A549 (cell line): Measurements from ENCODE around the gene PAN2. TPM values are rescaled to one million over a fixed set of nuclear protein-coding genes. Genes with fewer than 3 reads are reported as not detected.

ENCODE experiments used
- ATAC-seq, 2 experiments: fragments of 200-7000 bp in 1 of 2; fragments of >200 bp in 1 of 2; cut with Nextera tagmentation in 1 of 2; cut with Tn5 transposase in 1 of 2; 3 replicates each; pipeline versions ENCODE4 v1.8.0 to v1.9.1; 2018 to 2020; ENCODE audit warnings: mild to moderate bottlenecking in 1 of 2, moderate library complexity in 1 of 2
- CTCF ChIA-PET: fragments of 300-600 bp; sonication (Branson Sonifier 250); formaldehyde crosslinking; extraction: SDS; loops from one replicate; lab custom pipeline; 2021; ENCODE audit warnings: antibody characterized with exemption, inconsistent platforms; lab: Yijun Ruan, JAX
- POLR2A ChIA-PET: fragments of 350-600 bp; formaldehyde crosslinking; extraction: SDS; loops from one replicate; lab custom pipeline; 2021; ENCODE audit warnings: antibody characterized with exemption, inconsistent platforms; lab: Yijun Ruan, JAX
- DNase-seq, 2 experiments: peaks; one replicate each; pipeline versions ENCODE4 v3.0.0 to v3.0.0-alpha.2; 2011 to 2016; ENCODE audit warnings: low read depth in 1 of 2, low spot score in 1 of 2
- FAIRE-seq: peaks from 2 replicates; lab custom pipeline; 2011; peaks lifted over from hg19 to GRCh38; lab: Jason Lieb, UNC
- H3K27ac ChIP-seq, 2 experiments: fragments of >200 bp; sonication (Bioruptor Twin); formaldehyde crosslinking; 3 replicates each; pipeline ENCODE4 v1.5.1; 2016 to 2017
- H3K4me1 ChIP-seq: fragments of >200 bp; sonication (Bioruptor Twin); formaldehyde crosslinking; 3 replicates; pipeline ENCODE4 v1.6.1; 2016
- H3K4me2 ChIP-seq: fragments of >200 bp; sonication (Bioruptor Twin); formaldehyde crosslinking; 3 replicates; pipeline ENCODE4 v1.6.1; 2016
- H3K4me3 ChIP-seq: fragments of >200 bp; sonication (Bioruptor Twin); formaldehyde crosslinking; 3 replicates; pipeline ENCODE4 v1.5.1; 2016
- H3K9me3 ChIP-seq: fragments of >200 bp; sonication (Bioruptor Twin); formaldehyde crosslinking; 3 replicates; pipeline ENCODE4 v1.6.1; 2016
- ATOH8 ChIP-seq: fragments of 250-450 bp; sonication (Bioruptor Pico); IDR thresholded peaks from 2 replicates; pipeline ENCODE4 v1.5.0; 2020; ENCODE audit warnings: low read depth, mild to moderate bottlenecking, moderate library complexity
- CBX2 ChIP-seq: fragments of 200-600 bp; sonication (generic); IDR thresholded peaks from 2 replicates; pipeline ENCODE4 v1.6.1; 2016; ENCODE audit warnings: low read depth, mild to moderate bottlenecking, borderline replicate concordance
- CBX8 ChIP-seq: fragments of 200-600 bp; sonication (generic); IDR thresholded peaks from 2 replicates; pipeline ENCODE4 v1.6.1; 2016
- CEBPB ChIP-seq, 2 experiments: fragments of >200 bp in 1 of 2; sonication (Bioruptor Twin) in 1 of 2; formaldehyde crosslinking in 1 of 2; IDR thresholded peaks; 2 replicates each; pipeline ENCODE4 v1.6.1; 2012 to 2016
- CHD2 ChIP-seq: fragments of 150-350 bp; IDR thresholded peaks from 2 replicates; pipeline ENCODE4 v1.6.1; 2014; ENCODE audit warnings: low read length; ENCODE audit not compliant: partially characterized antibody
- CHD4 ChIP-seq: fragments of 200-600 bp; sonication (generic); IDR thresholded peaks from 2 replicates; pipeline ENCODE4 v1.6.1; 2016; ENCODE audit warnings: antibody characterized with exemption, mild to moderate bottlenecking, borderline replicate concordance
- FOSB ChIP-seq: fragments of 250-450 bp; sonication (Bioruptor Pico); IDR thresholded peaks from 2 replicates; pipeline ENCODE4 v1.5.0; 2020; ENCODE audit warnings: mild to moderate bottlenecking, moderate library complexity
- HDAC2 ChIP-seq: fragments of 200-600 bp; sonication (generic); IDR thresholded peaks from 2 replicates; pipeline ENCODE4 v1.6.1; 2016
- HEYL ChIP-seq: fragments of 250-450 bp; sonication (Bioruptor Pico); IDR thresholded peaks from 2 replicates; pipeline ENCODE4 v1.8.0; 2021; ENCODE audit warnings: mild to moderate bottlenecking, moderate library complexity
- HMGXB4 ChIP-seq: fragments of 250-450 bp; sonication (Bioruptor Pico); IDR thresholded peaks from 2 replicates; pipeline ENCODE4 v1.5.0; 2021; ENCODE audit warnings: mild to moderate bottlenecking, moderate library complexity, borderline replicate concordance
- HOXA7 ChIP-seq: fragments of 250-450 bp; sonication (Bioruptor Pico); IDR thresholded peaks from 2 replicates; pipeline ENCODE4 v1.5.0; 2020; ENCODE audit warnings: mild to moderate bottlenecking, moderate library complexity
- MYC ChIP-seq: IDR thresholded peaks from 2 replicates; pipeline ENCODE4 v1.6.1; 2012; ENCODE audit warnings: mild to moderate bottlenecking, inconsistent platforms, low read length, improper control_type of control experiment, borderline replicate concordance
- NFE2L2 ChIP-seq: fragments of 150-350 bp; conservative IDR thresholded peaks from 2 replicates; pipeline ENCODE4 v1.6.1; 2014; ENCODE audit warnings: low read length
- POLR2A ChIP-seq: IDR thresholded peaks from 2 replicates; pipeline ENCODE4 v1.6.1; 2012; ENCODE audit warnings: mild to moderate bottlenecking, low read length
- RFX5 ChIP-seq: fragments of 450-650 bp; IDR thresholded peaks from 2 replicates; pipeline ENCODE4 v1.7.1; 2014; ENCODE audit warnings: antibody characterized with exemption, mild to moderate bottlenecking, moderate library complexity
- TP53 ChIP-seq: fragments of 250-450 bp; sonication (Bioruptor Pico); IDR thresholded peaks from 2 replicates; pipeline ENCODE4 v1.5.0; 2021; ENCODE audit warnings: mild to moderate bottlenecking, moderate library complexity
- ZNF302 ChIP-seq: fragments of 250-450 bp; sonication (Bioruptor Pico); IDR thresholded peaks from 2 replicates; pipeline ENCODE4 v1.9.0; 2021; ENCODE audit warnings: inconsistent platforms, mild to moderate bottlenecking, moderate library complexity
- ZSCAN20 ChIP-seq: fragments of 250-450 bp; sonication (Bioruptor Pico); IDR thresholded peaks from 2 replicates; pipeline ENCODE4 v1.8.0; 2022; ENCODE audit warnings: mild to moderate bottlenecking, moderate library complexity
- WGBS: methylation state at CpG from one replicate; pipeline ENCODE4 v1.1.6; 2017; ENCODE audit errors: missing lambda C conversion rate; 5-methylcytosine and 5-hydroxymethylcytosine counted together
- polyA plus RNA-seq, 4 experiments: library from polyadenylated mRNA; depleted of rRNA in 3 of 4; stranded (reverse); fragments of >200 nt; fragmentation: RNase III in 1 of 4; extraction: RNeasy Plus Mini Kit Qiagen cat#74134 plus additional on column Dnase treatment in 1 of 4; gene quantifications; 2 replicates in 3 of 4; 3 replicates in 1 of 4; pipeline ENCODE4 v1.2.3, GENCODE V29; 2011 to 2017
- TF ChIP-seq, protein P1 (sequence below): fragments of 450-650 bp; IDR thresholded peaks from 2 replicates; pipeline ENCODE4 v1.6.1; 2014; ENCODE audit warnings: antibody characterized with exemption
- TF ChIP-seq, protein P2 (sequence below): fragments of >200 bp; sonication (Bioruptor Twin); formaldehyde crosslinking; IDR thresholded peaks from 3 replicates; pipeline ENCODE4 v1.5.1; 2016

The PAN2 gene
- polyA plus RNA-seq, 2 of the 4 experiments (the other 2 are of a cell fraction): 30.0 to 66.8 TPM

- POLR2A ChIA-PET: no interaction called here
- TF ChIP-seq TP53 (CRISPR knock-in tag) (no peak), RFX5 (no peak), HMGXB4 (CRISPR knock-in tag) (no peak), NFE2L2 (no peak)
- TF ChIP-seq, all 56 proteins: peak for 0
- Histone ChIP-seq H3K27ac (no peak overlapping the region), H3K9me3 (peaks cover 8% of the 10 kb centered on the region; the same call in 1 of the 3 replicates), H3K4me1 (no peaks in the 10 kb centered on the region), H3K4me2 (no peak overlapping the region), H3K4me3 (no peak overlapping the region)
- ATAC-seq: no peak
- CTCF ChIA-PET: interaction anchor here (0.7 kb wide), 1 partner anchor 26 kb away, joined by 3 read pairs; no protein-coding TSS in a partner anchor
- 87% methylated on average over 1 of the region's 1 CpG for WGBS
- DNase-seq: no peak
- FAIRE-seq: no peak
Observed at GRCh38 chr12:56373515-56373914, 39.7 kb upstream of the PAN2 start.

GRCh38 chr12:56366948-56367347, 33.1 kb upstream of the PAN2 start:
- H3K4me1 ChIP-seq: no peaks in the 10 kb centered on the region
- ChIA-PET CTCF (interaction anchor here (0.5 to 2.8 kb wide), 2 partner anchors 97 to 176 kb away, joined by 3 to 6 read pairs; no protein-coding TSS in a partner anchor), POLR2A (interaction anchor here (0.7 kb wide), 1 partner anchor 51 kb away, joined by 3 read pairs; the partner anchor contains the start of gene CNPY2)
- DNase-seq: no peak
- H3K4me3 ChIP-seq: no peak overlapping the region
- no peak overlapping the region for H3K27ac ChIP-seq
- H3K4me2 ChIP-seq: no peak overlapping the region
- WGBS: 68% methylated on average over 3 of the region's 3 CpGs
- TF ChIP-seq FOSB (CRISPR knock-in tag) (no peak), HOXA7 (no peak), ATOH8 (CRISPR knock-in tag) (no peak), CEBPB (IDR thresholded peaks at IDR 0.05) (no peak), TP53 (CRISPR knock-in tag) (no peak), CHD4 (no peak), CBX8 (no peak), HEYL (CRISPR knock-in tag) (no peak), ZNF302 (no peak), MYC (no peak), POLR2A (no peak), CBX2 (no peak), ZSCAN20 (CRISPR knock-in tag) (no peak), RFX5 (no peak), CHD2 (no peak), HDAC2 (no peak)
- TF ChIP-seq, protein P1, sequence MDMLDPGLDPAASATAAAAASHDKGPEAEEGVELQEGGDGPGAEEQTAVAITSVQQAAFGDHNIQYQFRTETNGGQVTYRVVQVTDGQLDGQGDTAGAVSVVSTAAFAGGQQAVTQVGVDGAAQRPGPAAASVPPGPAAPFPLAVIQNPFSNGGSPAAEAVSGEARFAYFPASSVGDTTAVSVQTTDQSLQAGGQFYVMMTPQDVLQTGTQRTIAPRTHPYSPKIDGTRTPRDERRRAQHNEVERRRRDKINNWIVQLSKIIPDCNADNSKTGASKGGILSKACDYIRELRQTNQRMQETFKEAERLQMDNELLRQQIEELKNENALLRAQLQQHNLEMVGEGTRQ: no peak
- TF ChIP-seq, protein P2, sequence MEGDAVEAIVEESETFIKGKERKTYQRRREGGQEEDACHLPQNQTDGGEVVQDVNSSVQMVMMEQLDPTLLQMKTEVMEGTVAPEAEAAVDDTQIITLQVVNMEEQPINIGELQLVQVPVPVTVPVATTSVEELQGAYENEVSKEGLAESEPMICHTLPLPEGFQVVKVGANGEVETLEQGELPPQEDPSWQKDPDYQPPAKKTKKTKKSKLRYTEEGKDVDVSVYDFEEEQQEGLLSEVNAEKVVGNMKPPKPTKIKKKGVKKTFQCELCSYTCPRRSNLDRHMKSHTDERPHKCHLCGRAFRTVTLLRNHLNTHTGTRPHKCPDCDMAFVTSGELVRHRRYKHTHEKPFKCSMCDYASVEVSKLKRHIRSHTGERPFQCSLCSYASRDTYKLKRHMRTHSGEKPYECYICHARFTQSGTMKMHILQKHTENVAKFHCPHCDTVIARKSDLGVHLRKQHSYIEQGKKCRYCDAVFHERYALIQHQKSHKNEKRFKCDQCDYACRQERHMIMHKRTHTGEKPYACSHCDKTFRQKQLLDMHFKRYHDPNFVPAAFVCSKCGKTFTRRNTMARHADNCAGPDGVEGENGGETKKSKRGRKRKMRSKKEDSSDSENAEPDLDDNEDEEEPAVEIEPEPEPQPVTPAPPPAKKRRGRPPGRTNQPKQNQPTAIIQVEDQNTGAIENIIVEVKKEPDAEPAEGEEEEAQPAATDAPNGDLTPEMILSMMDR: no peak
- peak in 1 of 2 experiments; percentile 38; a peak in 3 of 6 replicates for ATAC-seq
- FAIRE-seq: no peak
- no peaks in the 10 kb centered on the region for H3K9me3 ChIP-seq
